Measurements from ENCODE around the gene XRCC2.

Gene XRCC2

GRCh38 chr7:152624228-152624627 is 51.7 kb downstream of the XRCC2 start:
- intact Hi-C loops (cut with DNase I), result no loop called here
- no peak for DNase-seq

- intact Hi-C loops (cut with DNase I), result no loop called here
- DNase-seq, result no peak
These were observed 54.5 kb downstream of the XRCC2 start for GRCh38 chr7:152621426-152621825.

- no peak for DNase-seq
- intact Hi-C loops (cut with DNase I), result no loop called here
These were observed 56.8 kb downstream of the XRCC2 start for GRCh38 chr7:152619027-152619739.

GRCh38 chr7:152618427-152618826 is 57.5 kb downstream of the XRCC2 start:
- intact Hi-C loops (cut with DNase I), result no loop called here
- peak in 1 of 42 donors; percentile 11 for DNase-seq

GRCh38 chr7:152617056-152617455 is 58.9 kb downstream of the XRCC2 start:
- intact Hi-C loops (cut with DNase I), result no loop called here
- DNase-seq, result peak in 1 of 42 donors; percentile 9

- DNase-seq, result peak in 41 of 42 donors; percentile 3 to 67 (median 29)
- intact Hi-C loops (cut with DNase I), result no loop called here
These were observed 60.8 kb downstream of the XRCC2 start for GRCh38 chr7:152615031-152615741.

- DNase-seq, result no peak
- intact Hi-C loops (cut with DNase I), result no loop called here
These were observed 67.3 kb downstream of the XRCC2 start for GRCh38 chr7:152608656-152609055.

- intact Hi-C loops (cut with DNase I), result no loop called here
- no peak for DNase-seq
These were observed 67.7 kb downstream of the XRCC2 start for GRCh38 chr7:152608208-152608607.

GRCh38 chr7:152607007-152607406 is 68.9 kb downstream of the XRCC2 start:
- intact Hi-C loops (cut with DNase I), result no loop called here
- no peak for DNase-seq

- intact Hi-C loops (cut with DNase I), result no loop called here
- peak in 1 of 42 donors; percentile 13 for DNase-seq
These were observed 73.0 kb downstream of the XRCC2 start for GRCh38 chr7:152602962-152603361.

GRCh38 chr7:152601305-152601798 is 74.6 kb downstream of the XRCC2 start:
- intact Hi-C loops (cut with DNase I), result no loop called here

GRCh38 chr7:152600266-152600665 is 75.7 kb downstream of the XRCC2 start:
- intact Hi-C loops (cut with DNase I), result no loop called here
- no peak for DNase-seq

More at GRCh38 chr7:152601305-152601798, 74.6 kb downstream of the XRCC2 start:
- DNase-seq, result peak in 1 of 42 donors; percentile 19

GRCh38 chr7:152597507-152597906 is 78.4 kb downstream of the XRCC2 start:
- DNase-seq, result no peak
- intact Hi-C loops (cut with DNase I), result no loop called here

GRCh38 chr7:152596824-152597223 is 79.1 kb downstream of the XRCC2 start:
- DNase-seq, result no peak
- intact Hi-C loops (cut with DNase I), result no loop called here

Measured in head of caudate nucleus (tissue), 42 donors.